Measurements from ENCODE around the gene RNF113A. TPM values are rescaled to one million over a fixed set of nuclear protein-coding genes. Genes with fewer than 3 reads are reported as not detected.
A peak's percentile ranks its signal among the peaks of the same experiment; 100 is the strongest.
"Not testable (repeated sequence)": the region's sequence is repeated elsewhere in the genome, so short reads cannot be mapped to it uniquely, and the experiment has no call there.

RNF113A gene
- polyA plus RNA-seq, 3 donors = 11.6 to 13.7 (median 11.9) TPM

- DNase-seq (ENCODE audit: low read depth in 3 of 3, low spot score in 2 of 3) = peak; percentile 80 to 91 (median 87)
These were observed 18.9 kb downstream of the RNF113A start, which contains the start of gene UPF3B for GRCh38 chrX:119852382-119853353. TSS of gene UPF3B (minus strand) at chrX:119852963. CDS start at chrX:119852928, 35 bp downstream.

- no peak for DNase-seq (ENCODE audit: low read depth in 3 of 3, low spot score in 2 of 3)
These were observed 37.6 kb downstream of the RNF113A start for GRCh38 chrX:119833905-119834304.

GRCh38 chrX:119828446-119828845, 43.1 kb downstream of the RNF113A start:
- DNase-seq (ENCODE audit: low read depth in 3 of 3, low spot score in 2 of 3) = no peak

- no peak for DNase-seq (ENCODE audit: low read depth in 3 of 3, low spot score in 2 of 3)
These were observed 45.1 kb downstream of the RNF113A start for GRCh38 chrX:119826399-119826959.

- not testable (repeated sequence) for DNase-seq (ENCODE audit: low read depth in 3 of 3, low spot score in 2 of 3)
These were observed 47.3 kb downstream of the RNF113A start for GRCh38 chrX:119824221-119824620.

- DNase-seq (ENCODE audit: low read depth in 3 of 3, low spot score in 2 of 3) = not testable (repeated sequence)
These were observed 49.8 kb downstream of the RNF113A start for GRCh38 chrX:119821703-119822102.

Other genes with a start within 250 kb of the RNF113A start
- 10 to 100 TPM; 58.8 to 68.5 (median 67.9) TPM for gene SEPTIN6, start 178.6 kb downstream of the RNF113A start, polyA plus RNA-seq (ENCODE audit: insufficient read length in 3 of 3)
- gene SOWAHD, start 113.1 kb downstream of the RNF113A start, polyA plus RNA-seq (ENCODE audit: insufficient read length in 3 of 3) = under 1 TPM; 0.39 to 0.44 (median 0.40) TPM
- gene RPL39, start 80.1 kb downstream of the RNF113A start, polyA plus RNA-seq (ENCODE audit: insufficient read length in 3 of 3) = 1,000 to 10,000 TPM; 2,722 to 2,918 (median 2,845) TPM
- gene UPF3B, start 18.8 kb downstream of the RNF113A start, polyA plus RNA-seq (ENCODE audit: insufficient read length in 3 of 3) = 10 to 100 TPM; 32.3 to 37.9 (median 33.1) TPM
- gene NDUFA1, start 99 bp upstream of the RNF113A start, polyA plus RNA-seq (ENCODE audit: insufficient read length in 3 of 3) = 100 to 1,000 TPM; 167 to 180 (median 173) TPM
- gene AKAP14, start 24.2 kb upstream of the RNF113A start, polyA plus RNA-seq (ENCODE audit: insufficient read length in 3 of 3) = under 1 TPM; 0.26 to 0.37 (median 0.31) TPM
- 10 to 100 TPM; 13.6 to 16.7 (median 14.9) TPM for gene NKAP, start 72.0 kb upstream of the RNF113A start, polyA plus RNA-seq (ENCODE audit: insufficient read length in 3 of 3)
- under 1 TPM in 2 of 3 donors, not detected in 1; 0.07 to 0.49 TPM for gene RHOXF2B, start 206.0 kb upstream of the RNF113A start, polyA plus RNA-seq (ENCODE audit: insufficient read length in 3 of 3)
- gene RHOXF1, start 244.2 kb upstream of the RNF113A start, polyA plus RNA-seq (ENCODE audit: insufficient read length in 3 of 3) = 1 to 10 TPM in 1 of 3 donors, under 1 TPM in 1, not detected in 1; 0.58 to 1.1 TPM